ENCODE data around the gene ZNF777.

DNA sequence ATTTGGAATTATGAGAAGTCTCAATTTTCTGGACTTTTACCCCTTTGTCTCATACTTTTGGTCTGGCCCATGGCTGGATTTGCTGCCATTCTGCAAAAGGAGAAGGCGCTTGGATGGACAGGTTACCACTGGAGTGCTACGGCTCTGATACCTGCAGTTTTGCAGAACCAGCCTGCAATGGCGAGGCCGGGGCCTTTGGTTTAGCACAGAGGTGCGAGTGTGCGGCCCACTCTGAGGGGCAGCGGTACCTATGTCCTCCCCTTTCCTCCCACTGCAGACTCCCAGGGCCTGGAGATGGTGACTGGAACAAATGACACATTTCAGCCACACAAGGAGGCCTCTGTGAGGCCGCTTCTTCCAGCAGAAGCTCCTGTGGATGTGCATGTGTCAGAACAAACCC, 11.9 kb downstream of the ZNF777 start:
- TF ChIP-seq, protein P1, sequence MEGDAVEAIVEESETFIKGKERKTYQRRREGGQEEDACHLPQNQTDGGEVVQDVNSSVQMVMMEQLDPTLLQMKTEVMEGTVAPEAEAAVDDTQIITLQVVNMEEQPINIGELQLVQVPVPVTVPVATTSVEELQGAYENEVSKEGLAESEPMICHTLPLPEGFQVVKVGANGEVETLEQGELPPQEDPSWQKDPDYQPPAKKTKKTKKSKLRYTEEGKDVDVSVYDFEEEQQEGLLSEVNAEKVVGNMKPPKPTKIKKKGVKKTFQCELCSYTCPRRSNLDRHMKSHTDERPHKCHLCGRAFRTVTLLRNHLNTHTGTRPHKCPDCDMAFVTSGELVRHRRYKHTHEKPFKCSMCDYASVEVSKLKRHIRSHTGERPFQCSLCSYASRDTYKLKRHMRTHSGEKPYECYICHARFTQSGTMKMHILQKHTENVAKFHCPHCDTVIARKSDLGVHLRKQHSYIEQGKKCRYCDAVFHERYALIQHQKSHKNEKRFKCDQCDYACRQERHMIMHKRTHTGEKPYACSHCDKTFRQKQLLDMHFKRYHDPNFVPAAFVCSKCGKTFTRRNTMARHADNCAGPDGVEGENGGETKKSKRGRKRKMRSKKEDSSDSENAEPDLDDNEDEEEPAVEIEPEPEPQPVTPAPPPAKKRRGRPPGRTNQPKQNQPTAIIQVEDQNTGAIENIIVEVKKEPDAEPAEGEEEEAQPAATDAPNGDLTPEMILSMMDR (IDR thresholded peaks at IDR 0.05; ENCODE audit: low read depth, low read length, poor library complexity, severe bottlenecking): no peak
- no peak for TF ChIP-seq EZH2phosphoT487 (IDR thresholded peaks at IDR 0.05; ENCODE audit: borderline replicate concordance, low read length)

Data from DOHH2 (cell line).